T-helper 9 cell (primary cell): ENCODE measurements around the gene JADE2.
A peak's percentile ranks its signal among the peaks of the same experiment; 100 is the strongest.

Experiments used
- DNase-seq: peaks from one replicate; pipeline ENCODE4 v3.0.0-alpha.2; 2020

JADE2 gene

GRCh38 chr5:134572811-134573210, 47.3 kb downstream of the JADE2 start:
- no peak for DNase-seq

GRCh38 chr5:134574521-134574920, 49.1 kb downstream of the JADE2 start:
- no peak for DNase-seq

DNA sequence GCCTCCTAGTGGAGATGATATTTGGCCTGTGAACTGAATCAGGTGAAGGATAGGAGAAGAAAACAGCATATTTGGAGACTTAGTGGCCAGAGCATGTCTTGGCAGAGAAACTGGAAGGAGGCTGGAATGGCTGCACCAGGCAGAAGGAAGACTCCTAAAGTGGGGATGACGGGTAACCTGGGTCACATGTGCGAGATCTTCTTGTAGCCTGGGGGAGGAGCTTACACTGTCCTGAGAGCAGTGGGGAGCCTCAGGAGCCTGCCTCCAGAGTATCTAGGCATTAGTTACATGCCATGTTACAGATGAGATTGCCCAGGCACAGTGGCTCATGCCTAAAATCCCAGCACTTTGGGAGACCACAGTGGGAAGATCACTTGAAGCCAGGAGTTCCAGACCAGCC, 49.8 kb downstream of the JADE2 start:
- no peak for DNase-seq

DNA sequence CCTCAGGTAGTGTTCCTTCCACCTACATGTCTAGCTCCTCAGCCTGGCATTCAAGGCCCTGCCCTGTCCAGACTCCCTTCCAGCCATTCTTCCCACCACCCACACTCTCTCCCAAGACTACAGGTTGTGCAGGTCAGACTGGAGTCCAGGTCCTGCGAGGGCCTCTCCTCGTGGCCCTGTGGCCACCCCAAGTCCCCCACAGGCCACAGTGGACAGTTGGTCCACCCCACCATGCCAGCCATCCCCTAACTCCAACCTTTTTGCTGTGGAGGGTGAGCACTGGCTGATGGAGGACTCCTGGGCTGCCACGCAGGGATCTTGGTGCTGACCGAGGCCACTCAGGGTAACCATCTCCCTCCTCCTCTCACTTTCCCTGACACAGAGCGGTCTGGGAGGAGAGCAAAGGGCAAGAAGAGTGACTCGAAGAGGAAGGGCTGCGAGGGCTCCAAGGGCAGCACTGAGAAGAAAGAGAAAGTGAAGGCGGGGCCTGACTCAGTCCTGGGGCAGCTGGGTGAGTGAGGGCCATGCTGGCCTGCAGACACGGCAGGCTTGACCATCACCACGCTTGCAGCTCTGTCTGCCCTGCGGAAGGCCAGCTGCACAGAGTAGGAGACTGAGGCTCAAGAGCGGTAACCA, 51.0 kb downstream of the JADE2 start:
- DNase-seq = no peak

- DNase-seq = no peak
Measured at GRCh38 chr5:134577022-134577795, 51.7 kb downstream of the JADE2 start.

DNA sequence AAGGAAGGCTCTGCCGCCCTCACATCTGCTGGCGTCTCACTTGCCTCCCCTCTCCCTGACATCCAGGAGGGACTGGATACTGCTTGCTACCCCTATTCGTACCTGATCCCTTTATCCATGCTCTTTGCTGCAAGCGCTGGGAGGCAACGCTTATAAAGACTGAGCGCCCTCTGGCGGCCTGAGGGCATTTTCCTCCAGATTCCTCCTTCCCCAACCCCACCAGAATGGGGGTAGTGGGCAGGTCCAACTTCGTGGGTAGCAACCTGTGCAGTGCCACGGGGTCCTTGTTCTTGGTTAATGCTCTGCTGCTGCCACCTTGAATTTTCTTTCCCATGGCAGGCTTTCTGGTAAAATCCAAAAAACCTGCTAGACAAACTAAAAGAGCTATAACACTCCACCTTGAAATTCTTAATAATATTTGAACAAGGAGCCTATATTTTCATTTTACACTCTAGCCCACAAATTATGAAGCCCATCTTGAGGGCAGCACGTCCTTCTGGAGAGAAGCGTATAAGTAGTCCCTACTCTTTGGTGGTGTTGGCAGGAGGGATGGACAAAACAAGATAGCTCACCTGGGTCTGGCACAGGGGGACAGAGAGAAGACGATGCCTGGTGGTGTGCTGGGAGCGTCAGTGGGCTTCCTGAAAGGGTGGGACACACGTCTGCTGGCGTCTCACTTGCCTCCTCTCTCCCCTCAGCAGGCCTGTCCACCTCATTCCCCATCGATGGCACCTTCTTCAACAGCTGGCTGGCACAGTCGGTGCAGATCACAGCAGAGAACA, 52.5 kb downstream of the JADE2 start:
- peak; percentile 73 for DNase-seq

- DNase-seq = no peak
Measured at GRCh38 chr5:134578578-134579283, 53.3 kb downstream of the JADE2 start.

DNA sequence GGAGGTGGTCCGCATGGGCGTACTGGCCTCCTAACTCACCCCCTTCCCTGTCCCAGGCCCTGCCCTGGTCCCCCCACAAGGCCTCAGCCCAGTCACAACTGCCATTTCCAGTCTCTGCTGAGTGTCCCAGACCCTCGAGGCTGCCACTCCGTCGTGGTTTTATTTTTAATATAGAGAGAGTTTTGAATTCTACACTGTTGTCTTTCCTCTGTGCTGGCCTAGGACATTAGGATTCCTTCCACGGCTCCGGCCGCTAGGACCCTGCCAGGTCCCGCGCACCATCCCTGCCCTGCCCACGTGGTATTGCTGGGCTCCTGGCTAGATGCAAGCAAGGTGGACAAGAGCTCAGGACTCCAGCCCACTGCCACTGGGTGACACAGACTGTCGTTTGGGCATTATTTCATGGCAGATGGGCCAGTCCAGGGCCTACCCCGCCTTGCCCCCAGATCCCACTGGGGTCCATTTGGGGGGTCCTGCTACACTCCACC, 53.9 kb downstream of the JADE2 start:
- DNase-seq = no peak

DNA sequence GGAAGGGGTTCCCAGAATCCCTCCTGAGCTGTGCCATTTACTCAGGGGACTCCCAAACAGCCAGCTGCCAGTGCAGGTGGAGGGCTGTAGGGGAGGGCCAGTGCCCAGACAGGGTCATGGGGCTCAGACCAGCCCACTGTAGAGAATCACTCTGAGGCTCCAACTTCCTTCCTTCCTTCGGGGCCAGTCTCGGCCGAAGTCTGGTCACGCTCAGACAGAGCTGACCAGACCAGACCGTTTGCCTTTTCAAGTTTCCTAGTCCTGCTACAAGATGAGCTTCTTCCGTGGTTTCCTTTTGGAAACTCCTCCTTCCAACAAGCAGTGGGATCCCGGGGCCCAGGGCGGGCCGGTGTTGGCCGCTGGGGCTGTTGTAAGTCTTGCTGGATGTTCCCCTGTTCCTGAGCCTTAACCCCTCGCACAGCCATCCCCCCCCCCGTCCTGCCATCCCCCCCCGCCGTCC, 54.6 kb downstream of the JADE2 start:
- no peak for DNase-seq

DNA sequence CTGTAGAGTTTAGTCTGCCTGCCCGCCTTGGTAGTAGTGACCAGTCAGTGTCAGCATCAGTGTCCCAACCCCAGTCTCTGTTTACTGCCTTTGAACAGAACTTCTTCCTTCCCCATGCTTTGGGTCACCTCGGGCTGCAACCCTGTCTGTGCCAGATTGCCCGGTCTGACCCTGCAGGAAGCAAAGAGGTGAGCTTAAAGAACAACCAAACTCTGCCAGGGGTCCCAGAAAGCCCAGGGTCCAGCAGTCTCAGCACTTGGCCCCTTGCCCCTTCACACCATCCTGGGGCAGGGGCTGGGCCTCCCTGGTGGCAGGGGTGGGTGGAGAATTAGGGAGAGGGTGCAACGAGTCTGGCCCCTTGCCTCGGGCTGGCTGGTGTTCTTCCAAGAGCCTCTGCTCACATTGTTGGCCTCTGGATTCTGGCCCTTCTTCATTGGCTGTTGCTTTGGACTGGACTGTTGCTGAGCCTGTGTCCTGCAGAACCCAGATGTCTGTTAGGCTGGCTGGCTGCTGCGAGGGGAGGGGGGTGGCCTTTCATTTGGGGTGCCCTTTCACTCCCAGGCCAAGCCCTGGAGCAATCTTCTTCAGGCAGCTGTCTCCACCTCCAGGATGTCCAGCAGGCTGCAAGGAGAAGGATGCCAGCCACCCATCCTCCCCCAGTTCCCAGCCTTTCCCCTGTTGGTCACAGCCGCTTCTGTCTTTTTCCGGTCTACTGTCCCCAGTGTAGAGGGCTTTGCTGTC, 55.9 kb downstream of the JADE2 start:
- no peak for DNase-seq

GRCh38 chr5:134582281-134582680, 56.8 kb downstream of the JADE2 start:
- DNase-seq = no peak

DNA sequence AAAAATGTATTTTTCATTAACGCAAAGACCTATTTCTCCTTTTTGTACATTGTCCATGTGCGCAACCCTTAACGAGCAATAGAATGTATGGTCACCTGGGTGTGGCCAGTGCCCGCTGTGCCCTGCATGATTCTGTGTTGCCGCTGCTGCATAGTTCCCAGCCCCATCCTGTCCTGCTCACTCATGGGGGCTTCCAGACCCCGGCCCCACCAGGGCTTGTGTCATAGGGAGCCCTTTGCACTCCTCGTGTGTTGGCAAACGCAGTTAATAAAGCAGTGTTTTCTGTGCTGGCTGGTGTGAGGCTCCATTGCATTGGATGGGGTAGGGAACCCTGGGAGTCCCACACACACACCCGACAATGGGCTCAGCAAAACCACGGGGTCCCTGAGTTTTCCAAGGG, 57.5 kb downstream of the JADE2 start:
- DNase-seq = no peak

DNA sequence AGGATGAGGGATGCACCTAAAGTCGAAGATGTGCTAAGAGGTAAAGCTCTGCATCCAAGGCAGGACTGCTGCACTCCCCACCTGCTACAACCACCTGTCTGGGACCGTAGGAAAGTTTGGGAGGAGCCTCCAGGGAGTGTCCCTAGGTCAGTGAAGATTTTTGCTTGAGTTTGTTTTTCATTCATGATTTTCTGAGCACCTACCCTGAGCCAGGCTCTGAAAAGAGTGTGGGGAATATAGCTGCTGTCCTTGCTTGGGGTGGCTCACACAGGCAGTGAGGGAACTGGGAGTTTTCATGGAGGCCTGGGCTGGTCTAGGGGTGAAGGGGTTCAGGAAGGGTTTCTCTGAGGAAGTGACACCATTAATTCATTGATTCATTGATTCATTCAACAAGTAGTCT, 58.3 kb downstream of the JADE2 start:
- DNase-seq = no peak

DNA sequence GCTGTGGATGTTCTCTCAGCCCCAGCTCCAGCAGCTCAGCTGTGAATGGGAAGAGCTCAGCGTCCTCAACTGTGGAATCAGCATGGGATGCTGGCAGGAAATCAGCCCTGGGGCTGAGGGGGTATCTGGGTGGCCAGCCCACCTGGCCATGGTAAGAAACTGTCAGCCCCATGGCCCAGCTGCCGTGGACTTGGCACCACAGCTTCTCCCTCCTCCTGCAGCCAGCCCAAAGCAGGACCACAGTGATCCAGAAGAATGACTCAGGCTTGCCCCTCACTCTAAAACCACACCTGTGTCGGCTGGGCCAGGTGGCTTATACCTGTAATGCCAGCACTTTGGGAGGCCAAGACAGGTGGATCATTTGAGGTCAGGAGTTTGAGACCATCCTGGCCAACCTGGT, 59.2 kb downstream of the JADE2 start:
- no peak for DNase-seq

- no peak for DNase-seq
Measured at GRCh38 chr5:134585966-134586365, 60.5 kb downstream of the JADE2 start.

- DNase-seq = peak; percentile 79
Measured at GRCh38 chr5:134586866-134587524, 61.5 kb downstream of the JADE2 start.

DNA sequence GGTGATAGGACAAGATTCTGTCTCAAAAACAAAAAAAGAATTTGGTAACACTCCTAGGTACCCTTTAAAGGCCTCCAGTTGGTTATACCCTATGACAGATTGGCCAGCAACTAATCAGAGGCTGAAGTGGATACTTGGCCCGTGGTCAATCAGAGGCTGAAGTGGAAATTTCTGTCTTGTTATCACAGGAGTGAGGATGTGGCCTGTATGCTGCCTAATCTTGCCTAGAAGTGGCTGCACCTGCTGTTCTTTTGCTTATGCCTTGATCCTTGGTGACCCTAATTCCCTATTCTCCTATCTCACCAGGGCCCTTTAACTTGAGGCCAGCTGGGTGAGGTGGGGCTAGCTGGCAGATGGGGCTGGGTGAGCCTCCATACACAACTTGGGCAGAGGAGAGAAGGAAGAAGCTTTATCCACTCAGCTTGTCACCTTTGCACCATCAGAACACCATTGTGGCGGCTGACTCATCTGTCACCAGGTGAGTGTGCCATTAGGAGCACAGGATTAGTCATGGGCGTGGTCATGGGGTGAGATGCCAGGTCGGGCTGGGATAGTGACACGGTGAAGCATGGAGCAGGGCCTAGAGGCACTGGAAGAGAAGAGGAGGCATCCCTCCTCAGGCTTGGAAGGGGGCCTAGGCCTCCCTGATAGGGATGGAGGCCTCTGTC, 65.7 kb downstream of the JADE2 start:
- DNase-seq = no peak

DNA sequence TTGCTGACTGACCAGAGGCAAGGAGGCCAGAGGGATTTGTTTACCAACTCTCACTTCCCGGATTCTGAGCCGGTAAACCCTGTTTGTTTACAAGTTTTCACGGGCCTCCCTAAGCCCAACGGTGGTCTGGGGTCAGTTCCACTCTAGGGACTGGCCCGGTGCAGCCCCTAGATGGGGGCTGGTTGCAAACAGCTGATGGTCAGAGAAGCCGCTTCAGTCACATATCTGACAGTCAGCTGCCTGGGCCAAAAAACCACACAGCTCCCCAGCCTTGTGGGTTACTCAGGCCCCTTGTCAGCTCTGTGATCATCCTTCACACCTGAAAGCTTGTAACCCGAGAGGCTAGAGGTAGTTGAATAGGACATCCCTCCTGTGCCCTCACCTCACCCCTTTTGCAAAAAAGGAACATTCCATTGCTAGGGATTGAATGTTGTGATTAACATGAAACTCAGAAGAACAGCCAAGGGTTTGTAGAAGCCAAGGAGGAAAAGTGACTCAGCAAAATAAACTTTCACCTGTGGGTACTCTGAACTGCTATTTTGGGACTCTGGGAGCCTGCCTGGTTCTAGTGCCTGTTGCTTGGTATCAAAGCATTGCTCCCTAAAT, 66.8 kb downstream of the JADE2 start:
- DNase-seq = no peak

- DNase-seq = no peak
Measured at GRCh38 chr5:134594336-134594735, 68.9 kb downstream of the JADE2 start.

DNA sequence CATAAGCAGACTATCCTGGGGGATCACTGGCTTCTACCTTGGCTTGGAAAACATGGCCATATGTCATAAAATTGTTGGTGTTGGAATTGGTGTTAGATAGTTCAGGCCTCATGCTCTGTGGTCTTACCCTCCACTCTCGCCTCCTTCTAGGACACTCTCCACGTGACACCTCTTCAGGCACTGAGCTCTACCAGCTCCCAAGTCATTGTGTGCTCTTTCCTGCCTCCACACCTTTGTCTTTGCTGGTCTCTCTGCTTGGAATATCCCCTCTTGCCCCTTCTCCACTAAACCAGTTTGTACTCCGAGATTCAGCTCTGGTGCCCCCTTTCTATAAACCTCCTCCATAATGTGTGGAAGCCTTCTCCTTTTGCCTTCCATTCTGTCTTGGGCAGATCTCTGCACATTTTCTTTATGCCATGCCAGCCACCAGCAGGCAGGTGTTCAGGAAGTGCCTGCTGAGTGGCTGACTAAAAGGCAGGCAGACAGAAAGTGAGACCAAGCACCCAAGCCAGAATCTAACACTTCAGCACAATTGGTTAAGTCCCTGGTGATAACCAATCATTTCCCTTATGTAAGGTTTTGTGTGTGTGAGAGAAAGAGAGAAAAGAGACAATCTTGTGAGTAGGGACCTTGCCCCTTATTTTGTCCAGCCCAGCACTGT, 69.5 kb downstream of the JADE2 start:
- no peak for DNase-seq
